DND-41 (cell line): Measurements from ENCODE around the gene RAB6B.

ENCODE experiments used
- CTCF ChIP-seq: IDR thresholded peaks from 2 replicates; pipeline ENCODE4 v1.5.1; 2012; ENCODE audit warnings: borderline replicate concordance, low read length, moderate library complexity, mild to moderate bottlenecking; ENCODE audit not compliant: poor library complexity, severe bottlenecking; ENCODE audit errors: extremely low read depth
- EZH2 ChIP-seq: IDR thresholded peaks from 3 replicates; pipeline ENCODE4 v1.6.1; 2012; ENCODE audit warnings: borderline replicate concordance, low read depth, mild to moderate bottlenecking, moderate library complexity, low read length, inconsistent platforms; ENCODE audit not compliant: severe bottlenecking

GRCh38 chr3:133891662-133892378 lies 3.9 kb downstream of the RAB6B start:
- no peak for TF ChIP-seq CTCF
- no peak for TF ChIP-seq EZH2
